ENCODE results near the gene TMEM141. TPM values are rescaled to one million over a fixed set of nuclear protein-coding genes. Genes with fewer than 3 reads are reported as not detected.
"Not testable (repeated sequence)": the region's sequence is repeated elsewhere in the genome, so short reads cannot be mapped to it uniquely, and the experiment has no call there.

TMEM141 gene
- total and polyA plus RNA-seq, 2 experiments from 2014 or later, result 200 to 238 TPM

GRCh38 chr9:136798708-136799078 lies 7.5 kb downstream of the TMEM141 start:
- no peaks in the 10 kb centered on the region for H3K9me3 ChIP-seq (ENCODE audit: low read depth)
- no peak for DNase-seq (ENCODE audit: low read depth in 1 of 2, low spot score in 1 of 2)
- H3K27ac ChIP-seq, result peak overlapping the region; percentile 99
- H3K4me1 ChIP-seq (ENCODE audit: low read depth), result peaks cover 43% of the 10 kb centered on the region
- no peak for TF ChIP-seq CTCF (IDR thresholded peaks at IDR 0.05; ENCODE audit: low read depth, low read length)
- H3K27me3 ChIP-seq, result no peaks in the 10 kb centered on the region
- H3K4me3 ChIP-seq, result no peak overlapping the region
- no peaks in the 10 kb centered on the region for H3K36me3 ChIP-seq

DNA sequence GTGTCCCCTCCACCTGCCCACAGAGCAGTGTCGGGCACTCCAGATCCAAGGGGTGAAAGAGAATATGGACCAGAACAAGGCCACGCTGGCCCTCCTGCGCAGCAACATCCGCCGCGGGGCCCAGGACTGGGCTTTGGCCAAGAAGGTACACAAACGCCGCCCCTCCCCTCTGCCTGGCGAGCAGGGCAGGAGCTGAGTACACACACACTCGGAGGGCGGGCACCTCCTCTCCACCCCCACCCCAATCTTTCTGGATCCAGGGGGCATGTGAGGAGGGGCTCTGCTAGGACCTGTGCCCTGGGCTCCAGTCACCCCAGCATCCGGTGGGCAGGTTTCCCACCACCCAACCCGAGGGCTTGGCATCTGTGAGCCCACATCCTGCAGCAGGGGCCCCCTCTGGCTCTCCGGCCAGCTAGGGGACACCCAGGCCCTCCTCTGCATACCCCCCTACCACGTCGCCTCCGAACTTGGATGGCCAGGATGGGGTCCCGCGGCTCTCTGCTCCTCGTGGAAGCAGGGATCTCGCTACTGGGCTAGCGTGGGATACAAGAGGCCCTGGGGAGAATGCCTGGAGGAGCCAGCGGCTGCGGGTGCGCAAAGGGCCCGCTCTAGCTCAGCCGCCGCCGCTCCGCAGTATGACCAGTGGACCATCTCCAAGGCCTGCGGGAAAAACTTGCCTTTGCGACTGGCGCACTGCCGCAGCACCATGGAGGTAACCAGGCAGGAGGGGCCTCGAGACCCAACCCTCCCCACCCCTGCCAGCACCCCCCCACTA lies 8.1 kb downstream of the TMEM141 start:
- Histone ChIP-seq H3K27me3 (no peaks in the 10 kb centered on the region), H3K9me3 (ENCODE audit: low read depth) (no peaks in the 10 kb centered on the region), H3K4me1 (ENCODE audit: low read depth) (peaks cover 42% of the 10 kb centered on the region), H3K36me3 (no peaks in the 10 kb centered on the region), H3K4me3 (peak overlapping the region; percentile 68), H3K27ac (peak overlapping the region; percentile 99)
- TF ChIP-seq CTCF (IDR thresholded peaks at IDR 0.05; ENCODE audit: low read depth, low read length), result no peak
- DNase-seq (ENCODE audit: low read depth in 1 of 2, low spot score in 1 of 2), result peak; percentile 13 to 45

DNA sequence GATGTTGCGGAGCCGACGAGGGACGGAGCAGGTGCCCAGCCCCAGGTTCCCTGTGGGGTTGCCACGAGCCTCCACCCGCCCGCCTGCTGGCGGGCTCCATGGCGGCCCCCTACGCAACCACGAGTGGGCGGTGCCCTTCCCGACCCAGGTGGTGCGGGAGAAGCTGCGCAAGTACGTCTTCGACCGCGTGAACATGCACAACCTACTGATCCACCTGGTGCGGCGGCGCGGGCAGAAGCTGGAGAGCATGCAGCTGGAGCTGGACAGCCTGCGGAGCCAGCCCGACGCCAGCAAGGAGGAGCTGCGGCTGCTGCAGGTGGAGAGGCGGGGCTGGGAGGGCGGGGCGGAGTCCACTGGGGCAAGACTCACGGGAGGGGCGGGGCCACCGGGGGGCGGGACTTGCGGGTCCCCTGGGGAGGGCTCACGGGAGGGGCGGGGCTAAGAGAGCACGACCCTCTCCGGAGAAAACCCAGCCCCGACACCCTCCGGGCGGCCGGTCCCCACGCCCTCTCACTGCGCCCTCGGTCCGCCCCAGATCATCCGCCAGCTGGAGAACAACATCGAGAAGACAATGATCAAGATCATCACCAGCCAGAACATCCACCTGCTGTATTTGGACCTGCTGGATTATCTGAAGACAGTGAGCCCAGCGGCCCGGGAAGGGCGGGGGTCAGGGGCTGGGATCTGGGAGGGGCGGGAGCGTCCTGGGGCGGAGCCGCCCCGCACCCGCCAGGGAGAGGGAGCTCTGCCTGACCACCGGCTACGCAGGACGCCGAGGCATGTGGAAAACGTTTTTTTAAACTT lies 8.9 kb downstream of the TMEM141 start:
- peak; percentile 71 to 97 for DNase-seq (ENCODE audit: low read depth in 1 of 2, low spot score in 1 of 2)
- Histone ChIP-seq H3K9me3 (ENCODE audit: low read depth) (no peaks in the 10 kb centered on the region), H3K4me1 (ENCODE audit: low read depth) (peaks cover 40% of the 10 kb centered on the region), H3K27ac (peak overlapping the region; percentile 99), H3K36me3 (no peaks in the 10 kb centered on the region), H3K4me3 (peak overlapping the region; percentile 68), H3K27me3 (no peaks in the 10 kb centered on the region)
- no peak for TF ChIP-seq CTCF (IDR thresholded peaks at IDR 0.05; ENCODE audit: low read depth, low read length)

DNA sequence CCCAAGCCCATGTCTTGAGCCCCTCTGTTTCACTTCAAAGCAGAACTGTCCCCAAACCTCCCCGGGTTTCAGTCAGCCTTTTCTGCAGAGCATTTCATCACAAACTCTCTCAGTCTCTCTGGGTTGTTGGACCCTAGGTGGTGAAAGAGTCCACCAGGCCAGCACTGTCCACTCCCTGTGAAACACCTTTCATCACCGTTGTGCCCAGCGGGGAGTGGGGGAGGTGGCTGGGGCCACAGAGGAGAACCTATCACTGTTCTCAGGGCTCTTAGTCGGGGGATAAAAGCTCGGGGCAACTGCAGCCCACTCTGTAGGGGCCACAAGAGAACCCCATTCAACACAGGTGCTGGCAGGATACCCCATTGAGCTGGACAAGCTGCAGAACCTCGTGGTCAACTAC lies 11.2 kb downstream of the TMEM141 start:
- H3K27me3 ChIP-seq, result no peaks in the 10 kb centered on the region
- H3K27ac ChIP-seq, result no peak overlapping the region
- H3K4me1 ChIP-seq (ENCODE audit: low read depth), result peaks cover 24% of the 10 kb centered on the region
- H3K9me3 ChIP-seq (ENCODE audit: low read depth), result no peaks in the 10 kb centered on the region
- no peak overlapping the region for H3K4me3 ChIP-seq
- DNase-seq (ENCODE audit: low read depth in 1 of 2, low spot score in 1 of 2), result no peak
- no peak for TF ChIP-seq CTCF (IDR thresholded peaks at IDR 0.05; ENCODE audit: low read depth, low read length)
- no peaks in the 10 kb centered on the region for H3K36me3 ChIP-seq

DNA sequence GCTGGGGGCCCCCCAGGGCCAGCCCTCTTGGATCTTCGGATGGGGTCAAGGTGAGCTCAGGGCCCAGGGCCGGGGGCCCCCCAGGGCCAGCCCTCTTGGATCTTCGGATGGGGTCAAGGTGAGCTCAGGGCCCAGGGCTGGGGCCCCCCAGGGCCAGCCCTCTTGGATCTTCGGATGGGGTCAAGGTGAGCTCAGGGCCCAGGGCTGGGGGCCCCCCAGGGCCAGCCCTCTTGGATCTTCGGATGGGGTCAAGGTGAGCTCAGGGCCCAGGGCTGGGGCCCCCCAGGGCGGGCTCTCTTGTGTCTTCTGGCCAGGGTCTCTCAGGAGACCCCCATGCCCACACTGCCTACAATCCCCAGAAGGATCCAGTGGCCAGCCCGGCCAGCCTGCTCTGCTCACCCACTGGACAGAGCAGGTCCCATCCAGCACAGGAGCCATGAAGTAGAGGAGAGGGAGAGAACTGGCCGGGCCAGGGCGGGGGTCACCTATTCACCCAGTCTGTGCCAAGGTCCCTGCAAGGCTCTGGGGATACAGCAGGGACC lies 11.9 kb downstream of the TMEM141 start:
- peaks cover 18% of the 10 kb centered on the region for H3K4me1 ChIP-seq (ENCODE audit: low read depth)
- not testable (repeated sequence) for H3K27me3 ChIP-seq; H3K9me3 ChIP-seq (ENCODE audit: low read depth); H3K4me3 ChIP-seq; DNase-seq (ENCODE audit: low read depth in 1 of 2, low spot score in 1 of 2); H3K36me3 ChIP-seq; H3K27ac ChIP-seq

All from cardiac muscle cell (in vitro differentiated cells and primary cell).